Breast epithelium (tissue), 3 donors: ENCODE data around the gene UBLCP1.

Experiments
- CTCF ChIP-seq, 3 donors: fragments of 450-650 bp; IDR thresholded peaks; one replicate each; pipeline ENCODE4 v1.5.1; 2016 to 2017; ENCODE audit warnings: antibody characterized with exemption in 3 of 3, mild to moderate bottlenecking in 3 of 3, moderate library complexity in 3 of 3
- POLR2AphosphoS5 ChIP-seq, 3 donors: sonication (generic); formaldehyde crosslinking; IDR thresholded peaks; one replicate each; pipeline ENCODE4 v1.6.1; 2017; ENCODE audit warnings: antibody characterized with exemption in 3 of 3

GRCh38 chr5:159286420-159287035 lies 23.4 kb downstream of the UBLCP1 start:
- TF ChIP-seq CTCF (IDR thresholded peaks at IDR 0.05) (peak in 1 of 3 donors; percentile 41), POLR2AphosphoS5 (IDR thresholded peaks at IDR 0.05) (no peak)
